ENCODE data around the gene ERRFI1. TPM values are rescaled to one million over a fixed set of nuclear protein-coding genes. Genes with fewer than 3 reads are reported as not detected.

ERRFI1 gene
- total and polyA plus RNA-seq, 2 of the 8 experiments (the other 6 are each of a cell fraction or from before 2014, with no cell fraction given), result 23.4 to 46.1 TPM

GRCh38 chr1:8023287-8023994 lies 2.7 kb downstream of the ERRFI1 start (continued):
- TF ChIP-seq SRF (IDR thresholded peaks at IDR 0.05; ENCODE audit: low read depth, low read length), result no peak
- no peak for TF ChIP-seq PHF8 (conservative IDR thresholded peaks at IDR 0.05; ENCODE audit: low read depth, low read length)

All from H1 (cell line).